Activated T-cell treated with anti-CD3 and anti-CD28 coated beads, Interleukin-2, amount 50 U/mL, for 72 hours (primary cell): ENCODE results near the gene PTPRM. TPM values are rescaled to one million over a fixed set of nuclear protein-coding genes. Genes with fewer than 3 reads are reported as not detected.

ENCODE experiments used
- ATAC-seq, 2 donors: fragments of 150-1000 bp; cut with Tn5 transposase; replicated peaks in 1 of 2; 2 replicates each; pipeline ENCODE4 v1.10.0; 2021; ENCODE audit warnings: moderate library complexity in 2 of 2, mild to moderate bottlenecking in 1 of 2
- DNase-seq, 2 donors: peaks; one replicate each; pipeline ENCODE4 v3.0.0; 2021 to 2022; ENCODE audit warnings: mixed read lengths in 1 of 2
- H3K27ac Mint-ChIP-seq: one replicate; pipeline ENCODE4 v1.8.0; 2022; ENCODE audit warnings: mild to moderate bottlenecking, moderate library complexity, mixed read lengths
- H3K27me3 Mint-ChIP-seq: one replicate; pipeline ENCODE4 v1.8.0; 2022; ENCODE audit warnings: low read depth, mixed read lengths
- H3K36me3 Mint-ChIP-seq, 2 donors: one replicate each; pipeline ENCODE4 v1.8.0; 2022; ENCODE audit warnings: mixed read lengths in 2 of 2, mild to moderate bottlenecking in 1 of 2; ENCODE audit not compliant: insufficient read depth in 2 of 2
- H3K4me1 Mint-ChIP-seq: one replicate; pipeline ENCODE4 v1.8.0; 2022; ENCODE audit warnings: low read depth, mixed read lengths
- H3K4me3 Mint-ChIP-seq, 2 donors: one replicate each; pipeline ENCODE4 v1.8.0; 2022; ENCODE audit warnings: mild to moderate bottlenecking in 2 of 2, mixed read lengths in 2 of 2, moderate library complexity in 2 of 2
- H3K9me3 Mint-ChIP-seq, 2 donors: one replicate each; pipeline ENCODE4 v1.8.0; 2022; ENCODE audit warnings: mixed read lengths in 2 of 2
- total RNA-seq, 2 donors: library from RNA; stranded (reverse); gene quantifications; one replicate each; pipeline ENCODE4 v1.2.3, GENCODE V29; 2022

The PTPRM gene
- total RNA-seq, 2 donors from 2014 or later: 6.3 to 21.3 TPM

- H3K9me3 Mint-ChIP-seq: peaks cover 6% of the 10 kb centered on the region in 2 donors
- no peak overlapping the region for H3K27ac Mint-ChIP-seq
- no peaks in the 10 kb centered on the region for H3K36me3 Mint-ChIP-seq
- ATAC-seq: no peak
- no peaks in the 10 kb centered on the region for H3K4me1 Mint-ChIP-seq
- no peak for DNase-seq
- H3K27me3 Mint-ChIP-seq: no peaks in the 10 kb centered on the region
- no peak overlapping the region for H3K4me3 Mint-ChIP-seq
Measured at GRCh38 chr18:8133888-8134287, 566.8 kb downstream of the PTPRM start.

- H3K4me1 Mint-ChIP-seq: no peaks in the 10 kb centered on the region
Measured at GRCh38 chr18:8139127-8139527, 572.0 kb downstream of the PTPRM start.

GRCh38 chr18:8139891-8140406, 572.8 kb downstream of the PTPRM start:
- H3K4me3 Mint-ChIP-seq: no peak overlapping the region
- H3K36me3 Mint-ChIP-seq: no peaks in the 10 kb centered on the region
- H3K27ac Mint-ChIP-seq: no peak overlapping the region
- H3K9me3 Mint-ChIP-seq: peaks cover 3 to 9% of the 10 kb centered on the region in 2 donors
- ATAC-seq: no peak
- H3K4me1 Mint-ChIP-seq: no peaks in the 10 kb centered on the region
- no peaks in the 10 kb centered on the region for H3K27me3 Mint-ChIP-seq
- DNase-seq: no peak

More at GRCh38 chr18:8139127-8139527, 572.0 kb downstream of the PTPRM start:
- Mint-ChIP-seq H3K4me3 (no peak overlapping the region), H3K36me3 (no peaks in the 10 kb centered on the region), H3K27me3 (no peaks in the 10 kb centered on the region), H3K27ac (no peak overlapping the region), H3K9me3 (peaks cover 0 to 7% of the 10 kb centered on the region in 2 donors)
- DNase-seq: no peak
- no peak for ATAC-seq

GRCh38 chr18:8140841-8141501, 573.9 kb downstream of the PTPRM start:
- peaks cover 3 to 9% of the 10 kb centered on the region in 2 donors for H3K9me3 Mint-ChIP-seq
- H3K4me1 Mint-ChIP-seq: no peaks in the 10 kb centered on the region
- no peak for DNase-seq
- peak overlapping the region; percentile 76 for H3K27ac Mint-ChIP-seq
- H3K27me3 Mint-ChIP-seq: no peaks in the 10 kb centered on the region
- no peaks in the 10 kb centered on the region for H3K36me3 Mint-ChIP-seq
- H3K4me3 Mint-ChIP-seq: no peak overlapping the region
- ATAC-seq: no peak

GRCh38 chr18:8142131-8142711, 575.1 kb downstream of the PTPRM start:
- DNase-seq: no peak
- Mint-ChIP-seq H3K27me3 (no peaks in the 10 kb centered on the region), H3K4me1 (no peaks in the 10 kb centered on the region), H3K4me3 (no peak overlapping the region), H3K9me3 (peaks cover 3 to 8% of the 10 kb centered on the region in 2 donors), H3K27ac (no peak overlapping the region), H3K36me3 (no peaks in the 10 kb centered on the region)
- ATAC-seq: no peak

- no peaks in the 10 kb centered on the region for H3K4me1 Mint-ChIP-seq
- H3K27ac Mint-ChIP-seq: no peak overlapping the region
- H3K4me3 Mint-ChIP-seq: no peak overlapping the region
- DNase-seq (no peak), ATAC-seq (no peak)
- H3K9me3 Mint-ChIP-seq: peaks cover 3 to 6% of the 10 kb centered on the region in 2 donors
- H3K27me3 Mint-ChIP-seq: no peaks in the 10 kb centered on the region
- H3K36me3 Mint-ChIP-seq: no peaks in the 10 kb centered on the region
Measured at GRCh38 chr18:8142932-8143331, 575.8 kb downstream of the PTPRM start.

- ATAC-seq (no peak), DNase-seq (no peak)
- Mint-ChIP-seq H3K9me3 (peaks cover 2 to 5% of the 10 kb centered on the region in 2 donors), H3K36me3 (peaks cover 0 to 2% of the 10 kb centered on the region in 2 donors), H3K27ac (no peak overlapping the region), H3K27me3 (no peaks in the 10 kb centered on the region), H3K4me1 (no peaks in the 10 kb centered on the region), H3K4me3 (no peak overlapping the region)
Measured at GRCh38 chr18:8151181-8151580, 584.1 kb downstream of the PTPRM start.

GRCh38 chr18:8153887-8154583, 586.9 kb downstream of the PTPRM start:
- no peak for DNase-seq
- H3K27ac Mint-ChIP-seq: no peak overlapping the region
- H3K9me3 Mint-ChIP-seq: peaks cover 0 to 6% of the 10 kb centered on the region in 2 donors
- H3K4me3 Mint-ChIP-seq: no peak overlapping the region
- H3K27me3 Mint-ChIP-seq: no peaks in the 10 kb centered on the region
- no peaks in the 10 kb centered on the region for H3K4me1 Mint-ChIP-seq
- ATAC-seq: no peak
- no peaks in the 10 kb centered on the region for H3K36me3 Mint-ChIP-seq

- no peaks in the 10 kb centered on the region for H3K27me3 Mint-ChIP-seq
- no peaks in the 10 kb centered on the region for H3K36me3 Mint-ChIP-seq
- H3K4me3 Mint-ChIP-seq: no peak overlapping the region
- no peak for DNase-seq
- H3K4me1 Mint-ChIP-seq: no peaks in the 10 kb centered on the region
- H3K27ac Mint-ChIP-seq: no peak overlapping the region
- ATAC-seq: no peak
- H3K9me3 Mint-ChIP-seq: peaks cover 0 to 6% of the 10 kb centered on the region in 2 donors
Measured at GRCh38 chr18:8162802-8163201, 595.7 kb downstream of the PTPRM start.

GRCh38 chr18:8163286-8163959, 596.3 kb downstream of the PTPRM start:
- H3K4me3 Mint-ChIP-seq: no peak overlapping the region

GRCh38 chr18:8165095-8165494, 598.0 kb downstream of the PTPRM start:
- H3K9me3 Mint-ChIP-seq: no peaks in the 10 kb centered on the region
- no peaks in the 10 kb centered on the region for H3K4me1 Mint-ChIP-seq
- no peaks in the 10 kb centered on the region for H3K36me3 Mint-ChIP-seq
- no peak overlapping the region for H3K4me3 Mint-ChIP-seq
- ATAC-seq (no peak), DNase-seq (no peak)
- no peaks in the 10 kb centered on the region for H3K27me3 Mint-ChIP-seq
- no peak overlapping the region for H3K27ac Mint-ChIP-seq

More at GRCh38 chr18:8163286-8163959, 596.3 kb downstream of the PTPRM start:
- Mint-ChIP-seq H3K36me3 (no peaks in the 10 kb centered on the region), H3K9me3 (peaks cover 0 to 2% of the 10 kb centered on the region in 2 donors), H3K27ac (no peak overlapping the region), H3K4me1 (no peaks in the 10 kb centered on the region), H3K27me3 (no peaks in the 10 kb centered on the region)
- DNase-seq: no peak
- no peak for ATAC-seq

GRCh38 chr18:8167026-8167425, 599.9 kb downstream of the PTPRM start:
- no peaks in the 10 kb centered on the region for H3K36me3 Mint-ChIP-seq
- ATAC-seq (no peak), DNase-seq (no peak)
- H3K27ac Mint-ChIP-seq: no peak overlapping the region
- H3K4me1 Mint-ChIP-seq: no peaks in the 10 kb centered on the region
- H3K27me3 Mint-ChIP-seq: no peaks in the 10 kb centered on the region
- H3K9me3 Mint-ChIP-seq: no peaks in the 10 kb centered on the region
- no peak overlapping the region for H3K4me3 Mint-ChIP-seq

- ATAC-seq: no peak
- Mint-ChIP-seq H3K36me3 (no peaks in the 10 kb centered on the region), H3K27ac (no peak overlapping the region), H3K27me3 (no peaks in the 10 kb centered on the region), H3K9me3 (no peaks in the 10 kb centered on the region), H3K4me1 (no peaks in the 10 kb centered on the region), H3K4me3 (no peak overlapping the region)
- no peak for DNase-seq
Measured at GRCh38 chr18:8167673-8168072, 600.6 kb downstream of the PTPRM start.
